GM11168 (cell line): Measurements from ENCODE around the gene FRRS1L.
"Not testable (repeated sequence)": the region's sequence is repeated elsewhere in the genome, so short reads cannot be mapped to it uniquely, and the experiment has no call there.

ENCODE experiments used
- in situ Hi-C: fragments of 300-500 bp; cut with MboI; formaldehyde crosslinking; loops from one replicate; pipeline ENCODE4 v1.12.0; 2022; ENCODE audit warnings: low sequenced_read_pairs; ENCODE audit not compliant: unreplicated experiment

FRRS1L gene

GRCh38 chr9:109139851-109140250 lies 27.2 kb downstream of the FRRS1L start:
- in situ Hi-C loops: no loop called here

- in situ Hi-C loops: no loop called here
These were observed 28.6 kb downstream of the FRRS1L start for GRCh38 chr9:109138421-109138820.

- in situ Hi-C loops: no loop called here
These were observed 32.9 kb downstream of the FRRS1L start for GRCh38 chr9:109134167-109134578.

GRCh38 chr9:109133533-109133932 lies 33.5 kb downstream of the FRRS1L start:
- in situ Hi-C loops: no loop called here

GRCh38 chr9:109132567-109133021 lies 34.5 kb downstream of the FRRS1L start:
- in situ Hi-C loops: no loop called here

GRCh38 chr9:109129470-109130197 lies 37.4 kb downstream of the FRRS1L start:
- in situ Hi-C loops: no loop called here

- in situ Hi-C loops: not testable (repeated sequence)
These were observed 40.4 kb downstream of the FRRS1L start for GRCh38 chr9:109126671-109127070.

- in situ Hi-C loops: no loop called here
These were observed 42.9 kb downstream of the FRRS1L start for GRCh38 chr9:109124121-109124520.

- in situ Hi-C loops: no loop called here
These were observed 44.1 kb downstream of the FRRS1L start for GRCh38 chr9:109122726-109123621.

GRCh38 chr9:109121232-109121796 lies 45.7 kb downstream of the FRRS1L start:
- in situ Hi-C loops: no loop called here

- in situ Hi-C loops: no loop called here
These were observed 46.8 kb downstream of the FRRS1L start for GRCh38 chr9:109120204-109120789.

GRCh38 chr9:109119439-109120203 lies 47.4 kb downstream of the FRRS1L start, which contains the start of gene TMEM245:
TSS of gene TMEM245 (minus strand) at chr9:109119947. CDS start at chr9:109119913, 34 bp downstream.
- in situ Hi-C loops: no loop called here

GRCh38 chr9:109118808-109119438 lies 48.1 kb downstream of the FRRS1L start:
- in situ Hi-C loops: no loop called here

GRCh38 chr9:109117856-109118807 lies 48.9 kb downstream of the FRRS1L start:
- in situ Hi-C loops: no loop called here

- in situ Hi-C loops: no loop called here
These were observed 51.0 kb downstream of the FRRS1L start for GRCh38 chr9:109115931-109116526.

GRCh38 chr9:109114670-109115069 lies 52.4 kb downstream of the FRRS1L start:
- in situ Hi-C loops: no loop called here

- in situ Hi-C loops: no loop called here
These were observed 53.0 kb downstream of the FRRS1L start for GRCh38 chr9:109113892-109114609.
